ENCODE measurements around the gene WDR45. TPM values are rescaled to one million over a fixed set of nuclear protein-coding genes. Genes with fewer than 3 reads are reported as not detected.

Gene WDR45
- total and polyA plus RNA-seq, 11 donors: 49.2 to 98.5 (median 68.5) TPM

DNA sequence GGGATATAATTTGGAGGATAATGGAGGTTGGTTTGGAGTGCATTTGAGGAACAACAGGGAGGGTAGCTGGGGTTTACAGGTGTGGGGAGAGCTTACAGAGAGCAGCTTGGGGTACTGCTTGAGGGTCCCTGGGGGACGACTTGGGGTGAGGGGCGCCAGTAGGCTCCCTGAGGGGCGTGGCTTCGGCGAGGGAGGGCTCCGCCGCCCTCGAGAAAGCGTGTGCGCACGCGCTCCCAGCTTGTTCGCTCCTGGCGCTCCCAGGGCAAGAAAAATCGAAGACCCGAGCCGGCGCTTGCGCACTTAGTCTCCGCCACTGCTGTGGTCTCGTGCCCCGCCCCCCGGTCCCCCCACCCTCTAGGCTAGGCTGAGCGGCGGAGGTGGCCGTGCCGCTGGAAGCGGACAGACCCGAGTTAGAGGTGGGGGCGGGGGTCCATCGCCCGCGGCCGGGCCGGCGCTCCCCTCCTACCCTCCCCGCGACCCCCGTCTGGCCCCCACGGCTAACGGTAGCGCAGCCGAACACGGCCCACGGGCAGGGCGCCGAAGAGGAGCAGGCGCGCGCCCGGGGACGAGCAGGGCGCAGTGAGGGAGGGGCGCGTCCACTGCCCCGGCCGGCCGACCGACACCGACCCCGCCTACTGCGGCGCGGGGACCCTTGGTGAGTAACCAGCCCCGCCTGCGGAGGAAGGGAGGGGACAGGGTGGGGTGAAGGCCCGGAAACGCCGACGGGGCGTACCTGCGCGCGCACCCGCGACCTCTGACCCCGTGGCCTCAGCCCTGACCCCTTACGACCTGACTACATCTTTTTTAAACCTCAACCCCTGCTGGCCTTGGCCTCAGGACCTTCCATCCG is 26.2 kb downstream of the WDR45 start:
- H3K4me3 ChIP-seq: peak overlapping the region; percentile 35 to 78 (median 62)
- ATAC-seq (peak in 3 of 4 donors; percentile 82 to 86 (median 83)), DNase-seq (peak; percentile 35 to 74 (median 63))
- WGBS, 4 donors: 2 to 54% (median 14%) methylated on average over 40 to 77 of the region's 79 CpGs
- no peaks in the 10 kb centered on the region for H3K36me3 ChIP-seq
- H3K27ac ChIP-seq: peak overlapping the region; percentile 31 to 88 (median 73)
- intact Hi-C loops (cut with DNase I): loop anchor here in 1 of 10 donors (10.0 kb wide), 1 partner anchor 359 kb away; the partner anchor contains the start of gene SUV39H1
- peaks cover 0 to 10% (median 0%) of the 10 kb centered on the region in 12 donors for H3K9me3 ChIP-seq
- TF ChIP-seq, protein P1, sequence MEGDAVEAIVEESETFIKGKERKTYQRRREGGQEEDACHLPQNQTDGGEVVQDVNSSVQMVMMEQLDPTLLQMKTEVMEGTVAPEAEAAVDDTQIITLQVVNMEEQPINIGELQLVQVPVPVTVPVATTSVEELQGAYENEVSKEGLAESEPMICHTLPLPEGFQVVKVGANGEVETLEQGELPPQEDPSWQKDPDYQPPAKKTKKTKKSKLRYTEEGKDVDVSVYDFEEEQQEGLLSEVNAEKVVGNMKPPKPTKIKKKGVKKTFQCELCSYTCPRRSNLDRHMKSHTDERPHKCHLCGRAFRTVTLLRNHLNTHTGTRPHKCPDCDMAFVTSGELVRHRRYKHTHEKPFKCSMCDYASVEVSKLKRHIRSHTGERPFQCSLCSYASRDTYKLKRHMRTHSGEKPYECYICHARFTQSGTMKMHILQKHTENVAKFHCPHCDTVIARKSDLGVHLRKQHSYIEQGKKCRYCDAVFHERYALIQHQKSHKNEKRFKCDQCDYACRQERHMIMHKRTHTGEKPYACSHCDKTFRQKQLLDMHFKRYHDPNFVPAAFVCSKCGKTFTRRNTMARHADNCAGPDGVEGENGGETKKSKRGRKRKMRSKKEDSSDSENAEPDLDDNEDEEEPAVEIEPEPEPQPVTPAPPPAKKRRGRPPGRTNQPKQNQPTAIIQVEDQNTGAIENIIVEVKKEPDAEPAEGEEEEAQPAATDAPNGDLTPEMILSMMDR (IDR thresholded peaks at IDR 0.05): no peak
- TF ChIP-seq POLR2A (IDR thresholded peaks at IDR 0.05): no peak
- H3K27me3 ChIP-seq: no peaks in the 10 kb centered on the region
- H3K4me1 ChIP-seq: peaks cover 0 to 3% (median 0%) of the 10 kb centered on the region in 12 donors

DNA sequence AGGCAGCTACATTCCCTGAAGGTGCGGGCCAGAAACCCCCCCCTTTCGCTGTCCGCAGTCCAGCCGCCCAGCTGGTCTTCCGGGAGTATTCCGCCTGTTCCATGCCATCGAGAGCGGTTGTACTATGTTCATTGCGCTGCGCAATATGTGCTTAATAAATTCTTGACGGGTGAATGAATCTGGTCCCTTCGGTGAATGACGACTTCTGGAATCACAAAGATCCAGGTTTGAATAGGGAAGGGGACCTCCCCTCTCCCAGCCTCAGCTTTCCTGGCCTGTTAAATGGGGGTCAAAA is 35.8 kb downstream of the WDR45 start:
- no peak for ATAC-seq
- intact Hi-C loops (cut with DNase I): loop anchor here in 6 of 10 donors (1.0 to 10.0 kb wide), 7 partner anchors 42 to 127 kb away; partner anchors contain the start of genes GRIPAP1 (in 4 of the 6), OTUD5 (in 4 of the 6) and PIM2 (in 1 of the 6)
- H3K4me1 ChIP-seq: peaks cover 0 to 31% (median 13%) of the 10 kb centered on the region in 12 donors
- H3K4me3 ChIP-seq: peak overlapping the region in 9 of 12 donors; percentile 13 to 43 (median 27)
- H3K36me3 ChIP-seq: peaks cover 0 to 7% (median 4%) of the 10 kb centered on the region in 9 donors
- H3K9me3 ChIP-seq: peaks cover 0 to 8% (median 0%) of the 10 kb centered on the region in 12 donors
- DNase-seq: no peak
- H3K27me3 ChIP-seq: no peaks in the 10 kb centered on the region
- WGBS, 4 donors: 14 to 36% (median 22%) methylated on average over 13 of the region's 13 CpGs
- TF ChIP-seq POLR2A (IDR thresholded peaks at IDR 0.05): no peak
- TF ChIP-seq, protein P1 (IDR thresholded peaks at IDR 0.05): no peak
- peak overlapping the region in 11 of 12 donors; percentile 55 to 82 (median 64) for H3K27ac ChIP-seq

DNA sequence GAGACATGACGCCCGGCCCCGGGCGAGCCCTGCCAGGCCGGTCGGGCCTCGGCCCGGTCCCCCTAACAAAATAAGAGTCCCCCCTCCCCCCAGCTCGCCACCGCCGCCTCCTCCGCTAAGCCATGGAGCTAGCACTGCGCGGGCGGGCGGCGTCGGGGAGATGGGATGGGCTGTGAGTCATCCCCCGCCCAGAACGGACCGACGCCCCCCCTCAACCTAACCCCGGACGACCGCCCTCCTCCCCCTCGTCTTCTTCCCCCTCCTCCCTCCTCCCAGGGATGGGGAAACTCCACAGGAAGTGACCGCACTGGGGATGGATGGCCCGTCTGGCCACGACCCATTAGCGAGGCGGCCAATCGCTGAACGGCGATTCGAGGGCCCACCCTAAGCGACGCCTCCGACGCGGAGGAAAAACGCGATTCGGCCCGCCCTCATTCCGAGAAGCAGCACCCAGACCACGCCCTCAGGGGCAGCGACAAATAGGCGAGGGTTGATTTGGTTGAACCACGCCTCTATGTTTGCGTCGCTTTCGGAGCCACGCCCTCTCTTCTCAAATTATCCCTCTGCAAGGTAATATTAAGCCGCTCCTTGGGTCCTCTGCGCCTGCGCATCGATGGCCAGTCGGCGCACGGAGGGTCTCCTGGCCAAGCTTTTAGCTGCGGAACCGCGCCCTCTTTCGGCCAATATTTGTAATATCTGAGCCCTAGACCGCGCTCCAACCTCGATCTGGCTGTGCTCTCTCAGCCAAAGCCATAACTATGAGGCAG is 36.3 kb downstream of the WDR45 start, which contains the start of gene TFE3:
TSS of gene TFE3 (minus strand) at position 138 of the 767 bp plus-strand sequence. CDS start at position 7, 131 bp downstream.
- H3K27me3 ChIP-seq: no peaks in the 10 kb centered on the region
- peaks cover 0 to 8% (median 0%) of the 10 kb centered on the region in 12 donors for H3K9me3 ChIP-seq
- intact Hi-C loops (cut with DNase I): loop anchor here in 6 of 10 donors (1.0 to 10.0 kb wide), 7 partner anchors 41 to 126 kb away; partner anchors contain the start of genes GRIPAP1 (in 4 of the 6), OTUD5 (in 4 of the 6) and PIM2 (in 1 of the 6)
- peak; percentile 96 to 99 (median 97) for DNase-seq
- peak within 1 kb of the TSS; percentile 62 to 99 (median 85) for H3K4me3 ChIP-seq
- WGBS, 4 donors: 0 to 53% (median 21%) methylated on average over 37 to 67 of the region's 67 CpGs
- peaks cover 0 to 31% (median 13%) of the 10 kb centered on the region in 12 donors for H3K4me1 ChIP-seq
- H3K27ac ChIP-seq: peak within 1 kb of the TSS; percentile 89 to 99 (median 96)
- peak; percentile 90 to 96 (median 96) for ATAC-seq
- TF ChIP-seq POLR2A (IDR thresholded peaks at IDR 0.05): peak; percentile 19 to 69
- TF ChIP-seq, protein P1 (IDR thresholded peaks at IDR 0.05): peak; percentile 47 to 72 (median 62)
- peaks cover 0 to 12% (median 9%) of the 10 kb centered on the region in 9 donors for H3K36me3 ChIP-seq
